Measurements from ENCODE around the gene TSPAN31.
"Not testable (repeated sequence)": the region's sequence is repeated elsewhere in the genome, so short reads cannot be mapped to it uniquely, and the experiment has no call there.

Gene TSPAN31

DNA sequence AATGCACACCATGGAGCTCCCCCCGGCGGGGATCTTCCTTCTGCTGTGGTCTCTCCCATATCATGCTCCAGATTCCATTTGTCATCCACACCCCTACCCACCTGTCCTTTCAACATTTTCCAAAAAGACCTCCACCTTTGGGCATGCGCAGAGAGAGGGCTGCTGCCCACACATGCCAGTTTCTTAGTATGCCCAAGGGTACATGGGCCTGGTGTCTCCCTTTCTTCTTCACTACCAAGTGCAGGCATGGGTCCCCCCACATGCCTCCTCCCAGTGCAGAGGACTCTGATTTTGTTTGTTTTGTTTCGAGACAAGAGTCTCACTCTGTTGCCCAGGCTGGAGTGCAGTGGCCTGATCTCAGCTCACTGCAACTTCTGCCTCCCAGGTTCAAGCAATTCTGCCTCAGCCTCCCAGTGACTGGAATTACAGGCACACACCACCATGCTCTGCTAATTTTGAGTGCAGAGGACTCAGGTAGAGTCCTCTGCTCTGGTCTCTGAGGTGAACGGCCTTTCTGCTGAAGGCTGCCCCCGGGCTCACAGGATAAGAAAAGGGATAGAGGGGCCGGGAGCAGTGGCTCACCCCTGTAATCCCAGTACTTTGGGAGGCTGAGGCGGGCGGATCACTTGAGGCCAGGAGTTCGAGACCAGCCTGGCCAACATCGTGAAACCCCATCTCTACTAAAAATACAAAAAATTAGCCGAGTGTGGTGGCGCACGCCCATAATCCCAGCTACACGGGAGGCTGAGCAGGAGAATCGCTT is 22.8 kb upstream of the TSPAN31 start:
- in situ Hi-C loops (cut with MboI; ENCODE audit: low sequenced_read_pairs), result not testable (repeated sequence)

GRCh38 chr12:57722716-57723629 is 21.9 kb upstream of the TSPAN31 start:
- in situ Hi-C loops (cut with MboI; ENCODE audit: low sequenced_read_pairs), result no loop called here

DNA sequence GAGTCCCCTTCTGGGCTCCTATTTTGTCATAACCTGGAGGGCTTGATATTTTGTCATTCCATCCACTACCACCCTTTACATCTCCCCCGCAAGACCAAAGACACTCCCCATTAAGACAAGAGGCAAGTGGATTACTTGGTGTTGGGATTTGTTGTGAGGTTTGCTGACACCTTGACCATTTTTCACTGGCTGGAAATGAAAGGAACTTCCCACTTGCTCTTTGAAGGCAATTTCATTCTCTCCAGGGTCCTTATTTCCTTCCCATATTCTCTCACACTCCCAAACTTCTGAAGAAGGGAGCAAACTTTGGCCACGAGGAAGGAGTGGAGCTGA is 21.2 kb upstream of the TSPAN31 start:
- in situ Hi-C loops (cut with MboI; ENCODE audit: low sequenced_read_pairs), result no loop called here

DNA sequence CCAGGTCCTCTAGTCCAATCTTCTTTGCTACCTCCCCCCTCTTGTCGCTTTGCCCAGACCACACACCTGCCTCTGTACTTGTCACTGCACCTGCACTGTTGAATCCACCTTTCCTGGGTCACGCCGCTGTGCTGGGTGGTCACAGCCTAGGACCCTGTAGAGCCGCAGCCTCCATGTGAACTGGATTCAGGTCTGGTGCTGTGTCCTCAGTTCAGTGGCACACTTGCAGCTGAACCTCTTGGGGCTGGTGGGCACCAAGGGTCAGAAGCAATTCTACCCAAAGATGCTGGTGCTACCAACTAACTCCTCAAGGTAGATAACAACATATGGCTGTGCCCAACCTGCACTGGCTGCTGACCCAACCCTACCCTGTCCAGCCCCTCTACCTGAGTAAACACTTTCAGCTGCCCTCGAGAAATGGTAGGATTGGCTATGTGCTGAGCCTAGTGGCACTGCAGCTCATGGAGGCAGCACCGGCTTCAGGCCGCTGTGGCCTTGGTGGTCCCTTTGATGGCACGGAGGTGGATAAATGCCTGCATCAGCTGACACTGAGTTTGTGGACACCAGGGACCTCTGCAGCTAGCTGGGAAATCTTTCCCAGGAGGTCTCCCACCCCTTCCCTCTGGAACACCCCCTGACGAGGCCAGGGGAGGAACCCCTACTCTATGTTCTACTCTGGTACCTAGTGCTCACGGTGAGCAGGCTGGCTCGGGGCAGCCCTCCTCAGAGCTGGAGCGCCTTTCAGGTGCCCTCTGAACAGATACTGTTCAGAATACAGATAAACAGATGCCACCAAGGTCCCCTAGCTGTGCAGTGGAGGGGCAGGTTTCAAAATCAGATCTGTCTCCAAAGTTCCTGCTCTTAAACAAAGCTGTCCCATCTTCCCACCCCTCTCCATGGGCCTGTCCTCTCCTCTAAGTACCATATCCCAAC is 20.6 kb upstream of the TSPAN31 start:
- in situ Hi-C loops (cut with MboI; ENCODE audit: low sequenced_read_pairs), result no loop called here

DNA sequence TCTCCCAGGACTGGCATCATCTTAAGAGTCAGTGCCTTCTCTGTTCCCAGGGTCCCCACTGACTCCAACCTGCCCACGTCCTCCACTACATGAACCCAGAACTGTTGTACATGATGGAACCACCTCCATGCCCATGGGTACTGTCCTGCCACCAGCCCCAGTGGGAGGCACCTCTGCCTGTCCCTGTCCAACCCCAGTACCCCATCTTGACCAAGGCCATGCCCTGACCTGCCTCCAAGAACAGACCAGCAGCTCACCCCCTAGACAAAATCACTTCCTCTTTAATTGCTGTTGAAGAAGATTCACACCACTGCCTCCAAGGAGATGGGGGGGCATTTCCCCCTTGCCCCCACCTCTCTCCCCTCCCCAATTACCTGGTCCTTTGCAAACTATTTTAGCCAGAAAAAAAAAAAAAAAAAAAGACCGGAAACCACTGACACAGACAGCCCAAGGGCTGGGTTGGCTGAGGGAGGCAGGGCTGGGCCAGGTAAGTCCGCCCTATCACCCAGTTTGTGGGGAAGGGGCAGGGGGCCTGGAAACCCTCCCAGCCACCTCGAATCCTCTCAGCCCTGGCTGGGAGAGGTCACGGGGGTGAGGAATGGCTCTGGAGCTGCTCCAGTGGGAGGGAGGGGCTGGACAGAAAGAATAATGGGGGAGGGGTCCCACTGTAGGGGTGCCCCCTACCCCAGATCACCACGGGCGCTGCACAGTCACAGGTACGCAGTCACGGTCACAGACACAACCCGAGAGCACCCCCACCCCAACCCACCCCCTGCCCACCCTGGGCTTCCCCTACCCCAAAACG is 19.7 kb upstream of the TSPAN31 start:
- in situ Hi-C loops (cut with MboI; ENCODE audit: low sequenced_read_pairs), result no loop called here

DNA sequence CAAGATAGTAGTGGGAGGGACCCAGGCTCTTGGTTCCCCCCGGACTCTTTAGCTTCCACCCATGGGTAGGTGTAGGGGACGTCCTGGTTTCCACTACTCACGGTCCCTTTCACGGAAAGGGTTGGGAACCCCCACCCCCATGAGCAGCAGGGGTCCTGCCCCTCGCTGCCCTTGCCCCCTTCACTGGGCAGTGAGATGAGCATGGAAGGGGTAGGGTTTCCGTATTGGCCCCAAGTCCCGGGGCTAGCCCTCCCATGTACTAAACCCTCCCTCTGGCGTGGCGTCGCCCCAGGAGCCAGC is 19.0 kb upstream of the TSPAN31 start:
- in situ Hi-C loops (cut with MboI; ENCODE audit: low sequenced_read_pairs), result no loop called here

- in situ Hi-C loops (cut with MboI; ENCODE audit: low sequenced_read_pairs), result no loop called here
Measured at GRCh38 chr12:57726151-57726883, 18.5 kb upstream of the TSPAN31 start.

DNA sequence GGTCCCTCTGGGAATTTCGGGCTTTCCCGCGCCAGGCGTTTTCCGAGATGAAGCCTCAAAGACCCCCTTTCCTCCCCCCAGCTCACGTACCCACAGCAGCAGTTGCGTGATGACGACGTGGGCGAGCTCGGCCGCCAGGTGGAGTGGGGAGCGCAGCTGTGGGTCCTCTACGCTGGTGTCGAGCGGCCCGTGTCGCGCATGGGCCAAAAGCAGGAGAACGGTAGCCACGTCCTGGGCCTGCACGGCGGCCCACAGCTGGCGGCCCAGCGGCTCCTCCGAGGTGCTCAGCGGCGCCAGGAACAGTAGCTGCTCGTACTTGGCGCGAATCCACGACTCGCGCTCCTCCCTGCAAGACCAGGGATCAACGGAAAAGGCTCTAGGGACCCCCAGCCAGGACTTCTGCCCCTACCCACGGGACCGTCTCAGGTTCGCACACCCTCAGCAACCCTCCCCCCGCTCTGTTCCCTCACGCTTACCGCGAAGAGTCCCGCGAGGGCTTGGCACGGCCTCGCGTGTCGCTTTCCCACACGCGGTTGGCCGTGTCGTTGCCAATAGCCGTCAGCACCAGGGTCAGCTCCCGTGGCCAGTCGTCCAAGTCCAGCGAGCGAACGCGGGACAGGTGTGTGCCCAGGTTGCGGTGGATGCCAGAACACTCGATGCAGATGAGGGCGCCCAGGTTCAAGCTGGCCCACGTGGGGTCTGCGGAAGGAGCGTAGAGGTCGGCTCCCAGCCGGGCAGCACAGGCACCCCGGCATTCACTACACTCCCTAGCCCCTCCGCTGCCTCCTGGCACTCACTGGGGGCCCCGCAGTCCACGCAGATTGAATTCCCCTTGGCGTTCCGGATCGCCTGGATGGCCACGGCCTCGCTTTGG is 17.7 kb upstream of the TSPAN31 start:
- in situ Hi-C loops (cut with MboI; ENCODE audit: low sequenced_read_pairs), result no loop called here

- in situ Hi-C loops (cut with MboI; ENCODE audit: low sequenced_read_pairs), result no loop called here
Measured at GRCh38 chr12:57727758-57728395, 17.0 kb upstream of the TSPAN31 start.

DNA sequence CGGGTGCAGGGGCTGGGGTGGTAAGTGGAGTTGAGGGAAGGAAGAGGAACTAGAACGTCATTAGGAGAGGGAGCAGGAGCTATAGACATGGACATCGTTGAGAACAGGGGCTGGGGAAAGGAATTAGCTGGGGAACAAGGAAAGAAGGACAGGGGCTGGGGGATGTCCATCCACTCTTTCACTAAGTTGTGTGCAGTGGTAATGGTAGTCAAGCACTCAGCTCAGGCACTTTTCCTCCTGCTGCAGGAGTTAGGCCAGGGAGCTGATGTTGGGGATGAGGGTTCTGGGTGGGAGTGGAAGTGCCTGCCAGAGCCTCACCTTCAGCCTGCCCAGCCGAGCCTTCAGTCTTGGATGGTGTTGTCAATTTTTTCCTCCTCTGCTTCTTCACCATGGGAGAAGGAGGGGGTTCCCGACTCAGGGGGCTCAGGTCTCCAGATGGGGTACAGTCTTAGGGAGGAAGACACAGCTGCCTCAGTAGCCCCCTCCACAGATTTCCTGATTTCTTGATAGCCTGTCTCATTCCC is 15.5 kb upstream of the TSPAN31 start:
- in situ Hi-C loops (cut with MboI; ENCODE audit: low sequenced_read_pairs), result no loop called here

DNA sequence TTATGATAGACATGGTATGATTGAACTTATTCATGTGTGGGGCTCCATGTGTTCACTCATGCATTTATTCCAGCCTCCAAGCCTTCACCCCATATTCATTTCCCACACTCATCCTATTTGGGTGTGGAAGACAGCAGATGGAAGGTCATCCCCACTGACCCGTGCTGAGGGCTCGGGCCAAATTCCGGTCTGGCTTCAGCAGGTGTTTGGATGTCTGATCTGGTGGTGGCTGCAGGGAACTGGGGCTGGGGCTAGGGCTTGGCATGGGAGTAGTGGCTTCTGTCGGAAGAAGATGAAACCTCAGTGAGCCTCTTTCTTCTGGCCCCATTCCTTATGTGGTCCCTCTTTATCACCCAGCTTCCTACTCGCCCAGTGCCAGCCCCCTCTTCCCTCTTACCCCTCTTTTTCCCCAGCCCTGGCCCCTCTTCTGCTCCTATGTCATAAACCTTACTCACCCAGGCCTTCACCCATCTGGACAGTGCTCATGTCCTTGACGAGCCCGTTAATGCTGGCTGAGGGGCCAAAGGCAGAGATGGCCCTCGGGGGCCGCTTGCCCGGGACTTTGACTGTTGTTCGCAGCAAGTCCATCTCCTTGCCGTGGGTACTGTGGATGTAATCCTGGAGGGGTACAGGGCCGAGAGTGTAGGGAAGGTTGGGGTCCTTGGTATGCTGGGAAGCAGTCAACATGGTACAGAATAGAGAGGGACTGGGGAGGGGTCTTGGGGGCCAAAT is 14.3 kb upstream of the TSPAN31 start:
- in situ Hi-C loops (cut with MboI; ENCODE audit: low sequenced_read_pairs), result no loop called here

DNA sequence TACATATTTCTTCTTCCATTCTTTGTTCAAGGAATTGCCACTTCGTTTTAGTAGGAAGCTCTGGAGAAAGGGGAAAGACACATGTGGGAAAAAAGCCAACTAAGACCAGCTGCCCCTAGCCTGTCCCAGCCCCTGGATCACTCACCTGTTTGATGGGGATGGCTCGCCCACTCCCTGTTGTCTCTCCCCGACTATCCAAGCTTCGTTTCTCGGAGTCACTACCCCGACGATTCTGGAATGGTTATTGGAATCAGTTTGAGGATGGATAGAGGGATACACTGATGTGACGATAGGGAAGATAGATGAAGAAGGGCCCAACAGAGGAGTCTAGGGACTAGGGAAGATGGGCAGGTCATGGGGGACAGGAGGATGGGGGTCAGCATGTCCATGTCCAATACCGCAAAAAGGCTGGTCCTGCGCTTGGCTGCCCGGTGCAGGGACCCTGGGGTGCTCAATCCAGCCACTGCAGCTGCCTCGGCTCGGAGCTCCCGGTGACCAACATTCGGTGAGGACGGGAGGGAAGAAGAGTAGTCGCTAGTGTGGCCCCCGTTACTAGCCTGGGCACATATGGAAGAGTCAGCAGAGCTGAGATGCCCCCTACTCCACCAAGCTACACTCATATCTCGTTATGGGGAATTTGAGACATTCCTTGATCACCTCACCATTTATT is 13.3 kb upstream of the TSPAN31 start:
- in situ Hi-C loops (cut with MboI; ENCODE audit: low sequenced_read_pairs), result no loop called here

DNA sequence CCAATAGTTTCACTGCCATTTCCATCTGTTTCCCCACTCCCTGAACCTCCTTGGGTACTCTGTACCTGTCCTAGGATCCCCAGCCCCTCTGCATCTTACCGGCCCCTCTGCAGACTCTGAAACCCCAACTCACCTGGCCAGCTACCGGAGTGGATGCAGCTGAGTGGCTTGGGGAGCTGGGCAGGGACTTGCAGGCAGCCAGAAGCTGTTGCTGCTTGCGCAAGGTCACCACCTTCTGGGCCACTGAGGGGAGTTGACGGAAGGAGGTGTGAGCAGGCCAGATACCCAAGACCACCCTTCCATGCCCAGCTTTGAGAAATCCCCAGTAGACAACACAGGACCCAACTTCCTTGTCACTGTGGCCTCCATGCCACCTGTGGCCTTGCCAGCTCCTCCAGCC is 12.6 kb upstream of the TSPAN31 start:
- in situ Hi-C loops (cut with MboI; ENCODE audit: low sequenced_read_pairs), result no loop called here

DNA sequence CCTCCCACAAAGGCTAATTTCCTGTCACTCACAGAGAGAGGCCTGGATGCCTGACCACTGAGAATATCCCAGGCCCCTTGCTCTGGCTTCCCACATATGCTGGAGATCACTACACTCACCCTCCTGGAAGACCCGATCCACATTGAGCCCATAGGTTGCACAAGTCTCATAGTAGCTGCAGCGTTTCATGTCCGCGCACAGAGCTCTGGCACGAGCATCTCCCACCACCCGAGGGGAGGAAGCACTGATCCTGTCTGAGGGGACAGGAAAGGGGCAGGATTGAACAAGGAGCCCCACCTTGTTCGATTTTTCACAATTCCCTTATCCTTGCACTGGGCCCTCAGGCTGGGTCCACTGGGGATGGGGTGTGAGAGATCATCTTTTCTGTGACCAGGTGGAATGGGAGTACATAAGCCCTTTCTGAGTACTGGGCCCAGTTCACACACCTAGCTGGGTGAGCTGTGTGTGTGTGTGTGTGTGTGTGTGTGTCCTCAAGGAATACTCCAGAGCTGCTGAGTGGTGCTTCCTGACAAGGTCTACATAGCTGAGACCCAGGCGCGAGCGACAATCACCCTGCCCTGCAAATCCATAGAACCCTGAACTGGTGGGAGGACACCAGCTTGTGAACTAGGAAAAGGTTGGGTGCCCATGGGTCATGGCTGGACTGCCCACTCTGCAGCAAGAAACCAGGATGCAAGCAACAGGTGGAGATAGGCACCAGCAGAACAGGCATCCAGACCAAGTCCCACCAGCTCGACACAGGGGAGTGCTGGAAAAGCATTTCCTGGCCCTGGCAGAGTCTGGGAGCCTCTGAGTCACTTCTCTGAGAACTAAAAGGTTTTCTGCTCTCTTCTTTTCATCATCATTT is 11.9 kb upstream of the TSPAN31 start:
- in situ Hi-C loops (cut with MboI; ENCODE audit: low sequenced_read_pairs), result no loop called here

DNA sequence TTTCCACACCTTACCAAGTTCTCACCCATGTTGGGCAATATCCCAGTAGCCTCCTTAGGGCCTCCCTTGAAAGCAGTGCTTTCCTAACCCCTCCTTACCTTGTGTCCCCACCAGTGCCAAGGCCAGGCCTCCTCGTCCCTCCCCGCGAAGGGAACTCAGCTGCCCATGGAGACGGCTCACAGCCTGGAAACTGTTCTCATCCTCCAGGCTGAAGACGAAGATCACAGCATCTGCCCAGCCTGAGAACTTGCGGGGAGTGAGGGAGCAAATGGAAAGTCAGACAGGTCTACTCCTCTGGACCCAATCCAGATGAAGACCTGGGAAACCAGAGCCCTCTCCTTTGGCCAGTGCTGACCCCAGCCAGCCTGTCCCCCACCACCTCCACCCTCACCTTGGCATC is 10.9 kb upstream of the TSPAN31 start:
- in situ Hi-C loops (cut with MboI; ENCODE audit: low sequenced_read_pairs), result no loop called here

DNA sequence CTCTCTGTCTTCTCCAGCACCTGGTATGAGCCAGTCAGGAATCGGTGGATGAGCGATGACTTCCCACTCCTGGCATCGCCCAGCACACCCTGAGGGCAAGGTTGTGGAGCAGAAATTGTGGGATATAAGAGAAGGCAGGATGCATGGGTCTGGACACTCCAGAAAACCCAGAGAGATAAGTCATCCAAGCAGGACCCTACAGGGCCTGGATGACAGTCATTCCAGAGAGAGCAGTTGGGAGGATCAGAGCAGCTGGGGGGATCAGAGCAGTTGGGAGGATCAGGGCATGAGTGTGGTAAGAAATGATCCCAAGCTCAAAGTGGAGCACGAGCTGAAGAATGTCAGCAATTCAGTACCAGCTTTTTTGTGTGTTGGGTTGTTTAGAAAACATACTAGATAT is 10.2 kb upstream of the TSPAN31 start:
- in situ Hi-C loops (cut with MboI; ENCODE audit: low sequenced_read_pairs), result no loop called here
